ENCODE data around the gene RIC8A. TPM values are rescaled to one million over a fixed set of nuclear protein-coding genes. Genes with fewer than 3 reads are reported as not detected.

Gene RIC8A
- total RNA-seq, 1 donor from 2014 or later, result 122 TPM

DNA sequence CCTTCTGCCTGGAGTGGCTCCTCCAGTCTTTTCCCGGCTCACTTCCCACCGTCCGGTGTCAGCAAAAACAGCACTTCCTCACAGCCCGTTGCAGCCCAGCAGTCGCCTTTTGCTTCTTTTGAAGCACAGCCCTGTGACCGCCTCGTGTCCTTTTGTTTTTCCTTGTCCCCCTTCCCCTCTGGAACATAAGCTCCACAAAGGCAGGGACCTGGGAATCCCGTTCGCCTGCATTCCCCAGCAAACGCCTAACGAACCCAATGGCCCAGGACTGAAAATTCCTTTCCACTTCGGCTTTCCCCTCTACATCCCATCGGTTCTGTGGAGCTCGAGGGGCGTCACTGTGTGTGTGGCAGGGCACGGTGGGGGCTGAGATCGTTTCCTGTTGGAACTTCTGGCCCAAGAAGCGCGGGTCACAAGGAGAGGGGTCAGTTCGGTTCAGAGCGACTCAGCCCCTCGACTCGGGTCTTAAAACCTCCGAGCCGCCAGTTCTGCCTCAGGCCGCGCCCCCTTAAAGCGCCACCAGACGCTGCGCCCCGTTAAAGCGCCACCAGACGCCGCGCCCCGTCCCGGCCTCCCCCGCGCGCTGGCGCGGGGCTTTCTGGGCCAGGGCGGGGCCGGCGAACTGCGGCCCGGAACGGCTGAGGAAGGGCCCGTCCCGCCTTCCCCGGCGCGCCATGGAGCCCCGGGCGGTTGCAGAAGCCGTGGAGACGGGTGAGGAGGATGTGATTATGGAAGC lies 841 bp downstream of the RIC8A start:
- H3K36me3 Mint-ChIP-seq (ENCODE audit: low read depth), result peaks cover 10% of the 10 kb centered on the region
- peaks cover 4% of the 10 kb centered on the region for H3K27me3 Mint-ChIP-seq (ENCODE audit: low read depth)
- peak overlapping the region; percentile 100 for H3K4me3 Mint-ChIP-seq
- H3K9me3 Mint-ChIP-seq, result no peaks in the 10 kb centered on the region
- DNase-seq (ENCODE audit: low read depth, low spot score), result peak; percentile 56
- TF ChIP-seq, protein P1, sequence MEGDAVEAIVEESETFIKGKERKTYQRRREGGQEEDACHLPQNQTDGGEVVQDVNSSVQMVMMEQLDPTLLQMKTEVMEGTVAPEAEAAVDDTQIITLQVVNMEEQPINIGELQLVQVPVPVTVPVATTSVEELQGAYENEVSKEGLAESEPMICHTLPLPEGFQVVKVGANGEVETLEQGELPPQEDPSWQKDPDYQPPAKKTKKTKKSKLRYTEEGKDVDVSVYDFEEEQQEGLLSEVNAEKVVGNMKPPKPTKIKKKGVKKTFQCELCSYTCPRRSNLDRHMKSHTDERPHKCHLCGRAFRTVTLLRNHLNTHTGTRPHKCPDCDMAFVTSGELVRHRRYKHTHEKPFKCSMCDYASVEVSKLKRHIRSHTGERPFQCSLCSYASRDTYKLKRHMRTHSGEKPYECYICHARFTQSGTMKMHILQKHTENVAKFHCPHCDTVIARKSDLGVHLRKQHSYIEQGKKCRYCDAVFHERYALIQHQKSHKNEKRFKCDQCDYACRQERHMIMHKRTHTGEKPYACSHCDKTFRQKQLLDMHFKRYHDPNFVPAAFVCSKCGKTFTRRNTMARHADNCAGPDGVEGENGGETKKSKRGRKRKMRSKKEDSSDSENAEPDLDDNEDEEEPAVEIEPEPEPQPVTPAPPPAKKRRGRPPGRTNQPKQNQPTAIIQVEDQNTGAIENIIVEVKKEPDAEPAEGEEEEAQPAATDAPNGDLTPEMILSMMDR (conservative IDR thresholded peaks at IDR 0.05), result no peak
- H3K4me1 Mint-ChIP-seq, result peaks cover 32% of the 10 kb centered on the region
- H3K27ac Mint-ChIP-seq (ENCODE audit: unreplicated experiment), result peak overlapping the region; percentile 99

GRCh38 chr11:208917-209260 lies 1.4 kb downstream of the RIC8A start:
- TF ChIP-seq, protein P1 (conservative IDR thresholded peaks at IDR 0.05), result no peak
- no peak for DNase-seq (ENCODE audit: low read depth, low spot score)
- peaks cover 10% of the 10 kb centered on the region for H3K36me3 Mint-ChIP-seq (ENCODE audit: low read depth)
- H3K27ac Mint-ChIP-seq (ENCODE audit: unreplicated experiment), result peak overlapping the region; percentile 86
- peaks cover 32% of the 10 kb centered on the region for H3K4me1 Mint-ChIP-seq
- H3K4me3 Mint-ChIP-seq, result peak overlapping the region; percentile 100
- H3K27me3 Mint-ChIP-seq (ENCODE audit: low read depth), result peaks cover 4% of the 10 kb centered on the region
- H3K9me3 Mint-ChIP-seq, result no peaks in the 10 kb centered on the region

GRCh38 chr11:209275-210121 lies 2.0 kb downstream of the RIC8A start:
- TF ChIP-seq, protein P1 (conservative IDR thresholded peaks at IDR 0.05), result no peak
- Mint-ChIP-seq H3K4me1 (peaks cover 32% of the 10 kb centered on the region), H3K27me3 (ENCODE audit: low read depth) (peaks cover 4% of the 10 kb centered on the region), H3K36me3 (ENCODE audit: low read depth) (peaks cover 10% of the 10 kb centered on the region), H3K9me3 (no peaks in the 10 kb centered on the region), H3K27ac (ENCODE audit: unreplicated experiment) (peak overlapping the region; percentile 86), H3K4me3 (peak overlapping the region; percentile 100)
- DNase-seq (ENCODE audit: low read depth, low spot score), result no peak

DNA sequence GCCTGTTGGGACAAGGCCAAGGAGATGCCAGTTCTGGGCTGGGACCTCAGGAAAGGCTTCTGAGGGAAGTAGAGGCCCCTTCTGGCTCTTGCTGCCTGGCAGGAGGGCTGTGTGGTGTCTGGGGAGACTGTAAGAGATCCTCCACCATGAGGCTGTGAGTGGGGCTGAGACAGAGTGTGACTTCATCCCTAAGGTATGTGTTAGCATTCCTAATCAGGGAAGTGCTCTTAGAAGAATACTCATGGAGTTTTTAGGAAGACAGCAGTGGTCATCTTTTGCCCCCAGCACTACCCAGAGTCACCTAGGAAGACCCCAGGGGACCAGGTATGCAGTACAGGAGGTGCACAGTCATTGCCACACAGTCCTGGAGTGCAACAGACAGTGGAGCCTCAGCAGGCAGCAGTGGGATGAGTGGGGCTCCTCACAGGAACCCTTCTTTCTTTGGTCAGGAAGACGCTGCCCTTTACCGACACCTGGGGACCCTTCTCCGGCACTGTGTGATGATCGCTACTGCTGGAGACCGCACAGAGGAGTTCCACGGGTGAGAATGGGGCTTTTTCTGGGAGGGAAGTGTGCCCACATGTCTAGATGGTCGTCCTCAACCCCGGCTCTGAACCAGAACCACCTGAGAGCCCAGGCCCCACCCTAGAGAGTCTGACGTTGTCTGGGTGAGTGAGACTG lies 2.8 kb downstream of the RIC8A start:
- no peak for DNase-seq (ENCODE audit: low read depth, low spot score)
- Mint-ChIP-seq H3K4me1 (peaks cover 32% of the 10 kb centered on the region), H3K9me3 (no peaks in the 10 kb centered on the region), H3K27ac (ENCODE audit: unreplicated experiment) (peak overlapping the region; percentile 6), H3K36me3 (ENCODE audit: low read depth) (peaks cover 10% of the 10 kb centered on the region), H3K27me3 (ENCODE audit: low read depth) (peaks cover 4% of the 10 kb centered on the region), H3K4me3 (peak overlapping the region; percentile 100)
- TF ChIP-seq, protein P1 (conservative IDR thresholded peaks at IDR 0.05), result no peak

GRCh38 chr11:210803-211180 lies 3.3 kb downstream of the RIC8A start:
- TF ChIP-seq, protein P1 (conservative IDR thresholded peaks at IDR 0.05), result no peak
- peak overlapping the region; percentile 86 for H3K4me3 Mint-ChIP-seq
- H3K27ac Mint-ChIP-seq (ENCODE audit: unreplicated experiment), result no peak overlapping the region

More at GRCh38 chr11:210803-211180, 3.3 kb downstream of the RIC8A start:
- peaks cover 10% of the 10 kb centered on the region for H3K36me3 Mint-ChIP-seq (ENCODE audit: low read depth)
- DNase-seq (ENCODE audit: low read depth, low spot score), result no peak
- H3K27me3 Mint-ChIP-seq (ENCODE audit: low read depth), result peaks cover 4% of the 10 kb centered on the region
- peaks cover 32% of the 10 kb centered on the region for H3K4me1 Mint-ChIP-seq
- H3K9me3 Mint-ChIP-seq, result no peaks in the 10 kb centered on the region
